DMS 273 (cell line): Measurements from ENCODE around the gene ALB.

Experiments
- DNase-seq: peaks from one replicate; lab custom pipeline; 2025; ENCODE audit not compliant: unreplicated experiment; lab: John Stamatoyannopoulos, UW

The ALB gene

DNA sequence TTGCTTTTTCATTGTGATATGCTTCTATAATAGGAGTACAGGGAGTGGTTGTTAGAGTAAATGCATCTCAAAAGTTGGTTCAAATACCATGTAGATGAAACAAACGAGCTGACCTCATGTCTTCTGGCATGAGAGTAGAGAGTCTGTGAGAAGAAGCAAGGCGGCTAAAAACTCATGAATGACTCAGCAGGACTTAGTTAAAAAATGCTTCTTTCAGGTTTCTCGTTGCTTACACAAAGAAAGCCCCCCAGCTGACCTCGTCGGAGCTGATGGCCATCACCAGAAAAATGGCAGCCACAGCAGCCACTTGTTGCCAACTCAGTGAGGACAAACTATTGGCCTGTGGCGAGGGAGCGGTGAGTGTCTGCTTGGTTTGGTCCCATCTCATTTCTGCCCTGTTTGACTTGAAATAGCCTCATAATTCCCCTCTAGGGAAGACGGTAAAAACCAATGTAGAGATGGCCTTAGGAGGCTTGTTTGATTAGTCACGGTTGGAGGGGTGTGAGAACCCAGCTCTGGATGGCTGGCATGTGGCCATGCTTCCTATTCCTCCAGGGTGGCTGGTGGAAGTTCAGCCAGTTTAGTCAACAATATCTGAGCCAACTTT, 46.4 kb downstream of the ALB start:
- peak; percentile 12 for DNase-seq

DNA sequence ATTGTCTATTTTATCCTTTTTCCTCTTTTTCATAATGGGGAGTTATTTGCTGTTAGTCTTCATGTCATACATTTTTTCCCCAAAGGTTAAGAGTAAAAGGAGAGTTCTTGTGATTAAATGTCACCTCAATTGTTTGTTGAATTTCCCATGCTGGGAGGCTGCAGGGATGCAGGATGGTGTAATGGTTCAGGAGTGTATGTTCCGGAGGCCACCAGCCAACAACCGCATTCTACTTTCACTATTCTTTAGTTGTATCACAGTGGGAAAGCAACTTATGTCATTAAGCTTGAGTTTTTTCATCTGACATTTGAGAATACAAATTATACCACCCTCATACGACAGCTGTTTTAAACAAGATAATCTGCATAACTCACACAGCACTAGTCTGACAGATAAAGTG, 47.3 kb downstream of the ALB start:
- DNase-seq = peak; percentile 43

DNA sequence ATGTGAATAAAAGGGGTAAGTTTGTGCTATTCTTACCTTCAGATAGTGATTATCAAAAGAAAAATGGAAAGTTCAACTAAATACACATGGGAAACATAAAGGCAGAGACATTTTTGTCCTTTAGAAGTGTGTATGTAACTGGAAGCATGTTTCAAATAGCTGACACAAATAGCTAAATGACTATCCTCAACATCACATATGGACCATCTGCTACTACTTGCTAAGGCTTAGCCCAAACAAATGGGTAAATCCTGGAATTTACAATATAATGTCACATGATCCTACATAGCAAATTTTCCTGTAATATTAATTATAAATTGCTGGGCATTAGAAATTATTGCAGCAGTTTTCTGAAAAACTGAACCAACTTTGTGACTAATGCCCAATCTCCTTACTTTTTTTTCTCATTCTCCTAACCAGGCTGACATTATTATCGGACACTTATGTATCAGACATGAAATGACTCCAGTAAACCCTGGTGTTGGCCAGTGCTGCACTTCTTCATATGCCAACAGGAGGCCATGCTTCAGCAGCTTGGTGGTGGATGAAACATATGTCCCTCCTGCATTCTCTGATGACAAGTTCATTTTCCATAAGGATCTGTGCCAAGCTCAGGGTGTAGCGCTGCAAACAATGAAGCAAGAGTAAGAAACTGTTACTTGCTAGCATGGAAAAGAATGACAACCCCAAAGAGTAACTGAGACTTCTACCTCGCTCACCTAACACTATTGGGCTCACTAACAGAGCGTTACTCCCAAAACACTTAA, 48.1 kb downstream of the ALB start:
- peak; percentile 52 for DNase-seq

DNA sequence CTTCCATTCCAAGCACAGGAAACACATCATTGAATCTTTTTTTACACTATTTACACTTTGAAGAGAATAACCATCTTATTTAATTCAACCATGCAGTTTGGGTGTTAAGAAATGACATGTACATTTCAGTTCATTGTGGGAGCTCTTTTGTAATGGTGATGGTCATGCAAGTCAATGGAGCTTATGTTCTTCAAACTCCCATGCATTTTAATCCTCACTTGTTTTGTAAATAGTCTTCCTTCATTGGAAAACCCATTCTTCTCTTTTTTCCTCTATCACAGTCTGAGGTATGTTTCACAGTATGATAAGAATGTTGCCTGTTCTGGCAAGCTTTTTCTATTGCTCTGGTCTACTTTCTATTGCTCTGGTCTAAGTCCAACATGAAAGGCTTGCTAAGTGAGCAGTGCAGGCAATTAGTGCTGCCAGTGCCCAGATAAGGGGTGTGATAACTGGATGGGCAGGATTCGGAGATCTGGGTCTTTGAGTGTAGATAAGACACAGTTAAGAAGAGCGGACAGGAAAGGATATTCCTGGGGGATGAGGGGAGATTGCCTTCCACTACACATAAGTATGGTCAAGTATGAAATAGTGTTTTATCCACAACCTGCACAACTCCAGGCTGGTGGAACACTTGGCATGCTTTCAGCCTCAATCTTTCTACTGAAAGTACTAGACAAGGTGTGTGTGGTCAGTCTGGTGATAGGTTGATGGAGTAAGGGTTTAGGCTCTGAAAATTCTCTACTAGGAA, 49.0 kb downstream of the ALB start:
- DNase-seq = no peak

DNA sequence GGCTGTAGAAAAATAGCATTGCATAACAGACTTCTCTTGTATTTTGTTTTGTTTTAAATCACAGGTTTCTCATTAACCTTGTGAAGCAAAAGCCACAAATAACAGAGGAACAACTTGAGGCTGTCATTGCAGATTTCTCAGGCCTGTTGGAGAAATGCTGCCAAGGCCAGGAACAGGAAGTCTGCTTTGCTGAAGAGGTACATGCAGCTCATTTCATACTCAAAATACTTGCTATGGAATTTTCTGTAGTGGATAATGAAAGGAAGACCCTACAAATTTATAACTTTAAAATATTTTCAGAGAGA, 49.6 kb downstream of the ALB start:
- DNase-seq = no peak

DNA sequence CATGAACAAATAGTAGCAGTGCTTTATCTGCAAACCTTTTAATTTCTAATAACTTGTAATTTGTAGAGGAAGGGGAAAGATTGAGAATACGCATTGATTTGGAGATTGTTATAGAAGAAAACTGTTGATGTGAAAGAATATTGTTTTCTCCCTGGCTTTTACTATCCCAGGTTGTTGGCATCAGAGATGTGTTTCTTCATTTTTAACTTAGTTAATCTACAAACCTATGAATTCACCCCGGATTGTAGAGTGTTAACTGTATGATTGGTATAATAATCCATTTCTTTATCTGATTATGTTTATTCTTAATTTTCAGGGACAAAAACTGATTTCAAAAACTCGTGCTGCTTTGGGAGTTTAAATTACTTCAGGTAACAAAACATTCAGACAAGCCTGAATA, 50.8 kb downstream of the ALB start:
- no peak for DNase-seq

DNA sequence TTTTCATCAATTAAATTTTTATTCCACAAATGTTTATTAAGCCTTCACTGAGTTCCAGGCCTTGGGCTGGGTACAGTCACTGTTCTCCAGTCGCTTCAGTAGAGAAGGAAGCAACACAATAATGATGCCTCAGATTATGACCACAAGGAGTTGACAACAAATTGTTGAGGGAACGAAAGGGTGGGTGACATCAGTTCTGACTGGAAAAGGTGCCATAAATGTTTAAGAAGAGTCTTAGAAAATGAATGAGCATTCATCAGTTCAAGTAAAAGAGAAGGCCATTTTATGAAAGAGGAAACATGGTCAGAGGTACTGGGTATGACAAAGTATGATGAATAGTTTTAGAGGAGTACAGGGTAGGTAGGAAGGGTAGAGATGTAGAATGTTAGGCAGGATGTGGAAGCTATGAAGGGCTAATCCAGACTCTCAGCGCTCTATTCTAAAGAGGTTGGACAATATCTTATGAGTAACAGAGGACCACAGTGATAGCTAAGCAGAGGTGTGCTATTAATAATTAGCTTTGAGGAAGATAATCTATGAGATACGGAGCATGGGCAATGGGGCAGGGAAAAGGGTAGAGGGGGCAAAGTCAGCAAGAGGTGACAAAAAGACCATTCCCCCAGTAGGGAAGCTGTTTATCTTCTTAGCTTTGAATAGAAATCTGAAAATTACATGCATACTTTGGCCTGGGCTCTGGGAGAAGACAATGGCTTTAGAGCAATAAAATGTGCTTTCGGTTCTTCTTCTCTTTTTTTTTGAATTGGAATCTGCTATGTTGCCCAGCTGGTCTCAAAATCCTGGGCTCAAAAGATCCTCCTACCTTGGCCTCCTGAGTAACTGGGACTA, 52.3 kb downstream of the ALB start:
- DNase-seq = no peak

DNA sequence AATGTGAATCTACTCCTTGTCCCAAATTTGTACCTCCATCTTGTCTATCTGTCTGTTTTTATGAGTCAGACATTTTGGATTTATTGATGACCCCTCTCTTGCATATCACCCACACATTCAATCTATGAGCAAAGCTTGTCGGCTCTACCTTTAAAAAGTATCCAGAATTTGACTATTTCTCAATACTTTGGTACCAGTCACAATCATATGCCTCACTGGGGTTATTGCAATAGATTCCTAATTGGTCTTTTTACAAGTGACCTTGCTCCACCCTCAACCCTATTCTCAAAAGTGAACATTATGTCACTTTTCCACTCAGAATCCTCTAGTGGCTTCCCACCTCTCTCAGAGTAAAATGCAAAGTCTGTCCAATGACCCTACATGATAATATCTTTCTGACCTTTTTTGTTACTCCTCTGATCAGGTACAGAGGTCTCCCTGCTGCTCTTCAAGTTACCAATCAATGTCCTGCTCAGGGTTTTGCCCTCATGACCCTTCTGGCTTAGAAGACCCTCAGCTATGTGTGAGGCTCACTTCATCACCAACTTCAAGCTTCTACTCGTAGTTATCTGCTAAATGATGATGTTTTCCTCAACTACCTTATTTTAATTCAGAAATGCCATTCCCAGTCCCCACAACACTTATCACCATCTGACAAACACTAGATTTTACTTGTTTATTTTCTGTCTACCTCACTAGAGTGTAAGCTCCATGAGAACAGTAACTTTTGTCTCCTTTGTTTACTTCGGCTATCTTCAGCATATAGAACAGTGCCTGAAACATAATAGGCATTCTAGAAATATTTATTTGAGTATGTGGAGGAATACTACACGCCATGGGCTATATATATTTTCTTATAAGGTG, 54.3 kb downstream of the ALB start:
- DNase-seq = no peak

DNA sequence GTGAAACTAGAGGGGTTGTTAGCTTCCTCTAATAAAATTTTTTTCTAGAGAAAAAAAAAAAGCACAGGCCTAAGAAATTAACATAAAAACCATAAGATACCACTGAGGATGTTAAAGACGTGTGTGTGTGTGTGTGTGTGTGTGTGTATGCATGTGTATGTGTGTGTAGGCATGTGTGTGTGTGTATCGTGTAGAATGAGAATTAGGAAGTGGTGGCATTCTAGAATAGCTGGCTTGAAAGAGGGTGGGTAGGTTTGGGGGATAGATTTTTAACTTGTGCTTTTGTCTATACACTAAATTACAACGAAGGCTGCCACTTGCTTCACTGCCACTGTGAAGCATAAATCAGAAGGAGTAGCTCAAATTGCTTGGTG, 54.9 kb downstream of the ALB start:
- DNase-seq = no peak

DNA sequence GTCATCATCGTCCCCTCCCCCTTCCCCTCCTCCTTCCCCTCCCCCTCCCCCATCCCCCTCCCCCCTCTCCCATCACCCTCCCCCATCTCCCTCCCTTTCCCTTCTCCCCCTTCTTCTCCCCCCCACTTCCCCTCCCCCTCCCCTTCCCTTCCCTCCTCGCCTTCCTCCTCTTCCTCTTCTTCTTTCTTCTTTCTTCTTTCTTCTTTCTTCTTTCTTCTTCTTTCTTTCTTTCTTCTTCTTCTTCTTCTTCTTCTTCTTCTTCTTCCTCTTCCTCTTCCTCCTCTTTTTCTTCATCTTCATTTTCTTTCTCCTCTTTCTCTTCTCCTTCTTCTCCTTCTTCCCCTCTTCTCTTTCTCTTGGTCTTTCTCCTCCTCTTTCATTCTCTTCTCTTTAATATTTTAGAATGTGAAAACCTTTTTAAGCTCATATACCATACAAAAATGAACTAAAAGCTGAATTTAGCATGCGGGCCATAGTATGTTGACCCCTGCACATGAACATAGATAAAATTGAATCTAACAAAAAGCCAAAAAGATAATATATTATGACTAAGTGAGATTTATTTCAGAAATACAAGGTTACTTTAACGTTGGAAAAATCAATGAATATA, 56.9 kb downstream of the ALB start:
- no peak for DNase-seq

DNA sequence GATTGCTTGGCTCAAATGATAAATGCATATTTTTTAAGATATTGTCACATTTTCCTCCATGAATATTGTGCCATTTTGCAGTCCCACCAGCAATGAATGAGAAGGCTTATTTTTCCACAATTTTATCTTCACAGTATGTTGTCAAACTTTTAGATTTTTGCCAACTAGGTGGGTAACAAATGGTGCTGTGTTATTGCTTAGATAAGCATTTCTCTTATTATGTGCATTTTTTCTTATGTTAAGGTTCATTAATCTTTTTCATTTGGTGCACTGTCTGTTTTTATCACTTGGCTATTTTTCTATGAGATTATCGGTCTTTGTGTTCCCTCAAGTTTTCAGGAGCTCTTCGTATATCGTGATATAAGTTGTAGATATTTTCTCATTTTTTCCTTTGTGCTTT, 64.1 kb downstream of the ALB start:
- DNase-seq = no peak

DNA sequence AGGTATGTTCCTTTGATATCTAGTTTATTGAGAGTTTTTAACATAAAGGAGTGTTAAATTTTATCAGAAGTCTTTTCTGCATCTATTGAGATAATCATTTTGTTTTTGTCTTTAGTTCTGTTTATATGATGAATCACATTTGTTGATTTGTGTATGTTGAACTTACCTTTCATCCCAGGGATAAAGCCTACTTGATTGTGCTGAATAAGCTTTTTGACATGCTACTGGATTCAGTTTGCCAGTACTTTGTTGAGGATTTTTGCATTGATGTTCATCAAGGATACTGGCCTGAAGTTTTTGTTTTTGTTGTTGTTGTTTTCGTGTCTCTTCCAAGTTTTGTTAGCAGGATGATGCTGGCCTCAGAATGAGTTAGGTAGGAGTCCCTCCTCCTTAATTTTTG, 66.6 kb downstream of the ALB start:
- DNase-seq = no peak
